GM11168 (cell line): Measurements from ENCODE around the gene FAM124B.
"Not testable (repeated sequence)": the region's sequence is repeated elsewhere in the genome, so short reads cannot be mapped to it uniquely, and the experiment has no call there.

Experiments used
- in situ Hi-C: fragments of 300-500 bp; cut with MboI; formaldehyde crosslinking; loops from one replicate; pipeline ENCODE4 v1.12.0; 2022; ENCODE audit warnings: low sequenced_read_pairs; ENCODE audit not compliant: unreplicated experiment

The FAM124B gene

DNA sequence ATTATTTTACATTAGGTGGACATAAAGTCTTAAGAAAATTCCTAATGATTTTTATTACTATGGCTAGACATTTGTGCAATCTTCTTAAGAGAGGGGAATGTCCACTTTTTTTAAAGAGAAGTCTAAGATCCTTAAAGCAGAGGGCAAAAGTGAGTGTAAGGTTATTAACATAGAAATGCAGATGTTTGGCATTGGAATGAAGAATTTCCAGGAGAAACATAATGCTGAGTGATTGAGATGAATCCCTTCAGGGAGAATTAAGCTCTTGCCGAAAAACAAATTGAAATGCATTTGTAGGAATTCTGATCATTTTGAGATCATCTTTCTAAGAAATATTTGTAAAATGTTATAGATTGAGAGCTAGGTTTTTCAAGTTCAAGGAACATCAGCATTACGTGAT is 15.0 kb downstream of the FAM124B start:
- in situ Hi-C loops, result no loop called here

GRCh38 chr2:224382973-224383555 is 18.8 kb downstream of the FAM124B start:
- in situ Hi-C loops, result no loop called here

DNA sequence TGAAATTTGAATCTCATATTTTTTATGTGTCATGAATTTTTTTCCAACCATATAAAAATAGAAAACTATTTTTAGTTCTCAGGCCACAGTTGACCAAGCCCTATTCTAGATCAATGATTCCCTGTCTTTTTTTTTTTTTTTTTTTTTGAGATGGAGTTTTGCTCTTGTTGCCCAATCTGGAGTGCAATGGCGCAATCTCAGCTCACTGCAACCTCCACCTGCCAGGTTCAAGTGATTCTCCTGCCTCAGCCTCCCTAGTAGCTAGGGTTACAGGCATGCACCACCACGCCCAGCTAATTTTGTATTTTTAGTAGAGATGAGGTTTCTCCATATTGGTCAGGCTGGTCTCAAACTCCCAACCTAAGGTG is 19.6 kb downstream of the FAM124B start:
- in situ Hi-C loops, result not testable (repeated sequence)

GRCh38 chr2:224381521-224382279 is 20.2 kb downstream of the FAM124B start:
- in situ Hi-C loops, result no loop called here

DNA sequence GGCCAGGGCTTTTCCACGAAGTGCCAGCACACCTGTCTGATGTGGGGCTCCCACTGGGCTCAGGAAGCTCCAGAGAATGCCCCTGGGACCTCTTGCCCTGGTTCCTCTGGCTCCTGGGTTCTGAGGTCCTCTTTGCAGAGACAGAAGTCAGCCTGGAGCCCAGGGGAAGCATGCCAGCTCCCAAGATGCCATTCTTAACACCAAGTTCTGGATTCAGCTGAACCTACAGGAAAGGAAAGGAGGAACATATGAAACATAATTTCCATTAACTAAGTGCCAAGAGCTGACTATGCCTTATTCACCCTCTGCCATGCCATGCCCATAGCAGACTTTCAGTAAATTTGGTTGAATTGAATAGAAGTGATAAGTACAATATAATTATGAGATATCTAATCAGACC is 21.9 kb downstream of the FAM124B start:
- in situ Hi-C loops, result no loop called here

DNA sequence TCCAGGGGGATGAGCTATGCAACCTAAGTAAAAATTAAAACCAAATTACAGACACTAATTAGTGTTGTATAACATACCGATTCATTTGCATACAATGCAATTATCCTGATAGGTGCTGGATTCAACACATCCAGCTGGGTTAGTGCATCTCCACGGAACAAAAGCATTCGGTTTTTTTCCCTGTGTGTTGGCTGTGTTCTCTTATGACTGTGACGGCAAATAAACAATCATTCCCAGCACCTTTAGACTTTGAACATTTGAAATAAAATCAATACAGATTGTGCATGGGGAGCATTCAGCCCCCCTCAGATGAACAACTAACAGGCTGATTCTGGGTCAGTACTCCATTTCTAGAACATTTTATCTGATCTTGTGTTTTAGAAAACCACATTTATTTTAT is 22.7 kb downstream of the FAM124B start:
- in situ Hi-C loops, result no loop called here

DNA sequence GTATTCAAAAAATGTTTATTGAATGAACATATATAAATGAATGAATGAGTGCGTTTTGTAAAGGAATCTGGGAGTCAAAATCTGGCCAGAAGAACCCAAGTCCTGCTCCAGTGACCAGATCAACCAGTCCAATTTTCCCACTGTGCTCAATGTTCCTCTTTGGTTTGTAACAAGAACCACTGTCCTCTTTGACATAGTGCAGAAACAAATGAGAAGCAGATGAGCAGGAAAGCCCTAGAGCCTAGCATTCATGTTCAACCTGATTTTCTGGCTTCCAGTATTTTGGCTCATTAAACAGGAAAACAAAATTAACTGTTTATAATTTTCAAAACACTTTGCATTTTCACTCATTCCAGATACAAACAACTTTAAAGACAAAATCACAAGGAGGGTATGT is 23.2 kb downstream of the FAM124B start:
- in situ Hi-C loops, result no loop called here

GRCh38 chr2:224377751-224378700 is 23.9 kb downstream of the FAM124B start:
- in situ Hi-C loops, result no loop called here

DNA sequence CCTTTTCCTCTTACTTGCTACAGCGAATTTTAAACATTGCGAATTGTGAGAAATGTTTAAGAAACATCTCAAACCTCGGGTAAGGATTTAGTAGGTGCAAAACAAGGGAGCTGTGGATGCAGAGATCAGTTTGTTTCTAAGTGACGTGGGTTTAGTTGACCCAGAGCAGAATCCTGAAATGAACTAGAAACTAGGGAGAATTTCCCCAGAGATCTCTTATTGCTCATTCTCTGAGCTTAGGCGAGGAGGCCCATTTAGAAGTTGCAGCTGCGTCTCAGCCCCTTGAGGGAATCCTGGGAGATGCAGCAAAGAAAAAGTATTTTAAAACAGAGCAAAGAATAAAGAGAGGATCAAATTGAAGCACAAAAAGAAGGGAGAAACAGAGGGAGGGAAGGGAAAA is 29.3 kb downstream of the FAM124B start:
- in situ Hi-C loops, result no loop called here

DNA sequence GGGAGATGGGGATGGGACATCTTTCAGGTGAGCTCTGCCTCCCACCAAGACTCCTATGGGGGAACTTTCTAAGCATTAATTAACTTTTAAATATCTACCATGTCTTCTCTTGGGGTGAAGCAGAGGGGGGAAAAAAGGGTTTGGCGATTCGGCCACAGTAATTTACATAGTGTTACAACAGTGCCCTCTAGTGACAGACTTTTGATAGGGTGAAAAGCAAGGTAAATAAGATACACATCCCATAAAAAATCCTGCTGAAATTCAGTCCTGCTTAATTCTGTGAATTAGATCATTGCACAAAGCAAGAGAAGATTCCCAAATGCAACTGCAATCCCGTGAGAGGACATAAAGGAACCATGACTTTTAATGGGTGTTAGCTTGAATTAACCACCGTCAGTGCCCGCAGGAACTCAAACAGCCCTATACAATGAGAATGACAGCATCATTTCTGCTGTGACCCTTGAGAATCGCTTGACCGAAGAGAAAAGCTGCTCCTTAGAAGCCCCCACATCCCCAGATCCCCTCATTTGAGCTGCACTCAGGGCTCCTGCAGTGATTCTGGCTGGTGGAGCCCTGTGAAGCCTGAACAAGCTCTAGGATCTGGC is 32.8 kb downstream of the FAM124B start:
- in situ Hi-C loops, result loop anchor here (10.0 kb wide), 1 partner anchor 396 kb away; no protein-coding TSS in a partner anchor

DNA sequence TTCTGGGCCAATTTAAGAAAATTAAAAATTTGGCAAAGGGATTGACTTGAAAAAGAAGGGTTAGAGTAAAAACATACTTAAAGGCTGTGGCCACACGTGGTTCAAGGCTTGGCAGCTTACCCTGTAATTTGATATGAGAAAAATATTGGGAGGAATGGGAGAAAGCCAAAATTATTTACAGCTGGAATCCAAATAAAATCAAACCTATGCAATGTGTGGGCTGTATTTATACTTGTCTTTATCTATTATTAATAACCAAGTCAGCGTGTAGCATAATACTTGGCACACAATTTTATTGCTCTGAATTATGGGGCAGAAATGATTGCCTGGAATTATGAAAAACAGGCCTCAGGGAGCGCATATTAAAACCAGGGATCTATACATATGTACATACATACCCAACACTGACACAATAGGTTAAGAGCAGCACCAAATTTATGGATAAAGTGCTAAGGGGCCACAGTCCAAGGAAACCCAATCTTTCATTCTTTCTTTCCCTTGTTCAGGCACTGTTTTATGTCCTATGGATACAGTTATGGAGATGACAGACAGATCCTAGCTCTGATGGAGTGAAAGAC is 35.6 kb downstream of the FAM124B start:
- in situ Hi-C loops, result loop anchor here (10.0 kb wide), 1 partner anchor 398 kb away; no protein-coding TSS in a partner anchor

- in situ Hi-C loops, result loop anchor here (10.0 kb wide), 1 partner anchor 399 kb away; no protein-coding TSS in a partner anchor
Observed at GRCh38 chr2:224365331-224365730, 36.6 kb downstream of the FAM124B start.

- in situ Hi-C loops, result loop anchor here (10.0 kb wide), 1 partner anchor 402 kb away; no protein-coding TSS in a partner anchor
Observed at GRCh38 chr2:224363281-224363680, 38.6 kb downstream of the FAM124B start.

DNA sequence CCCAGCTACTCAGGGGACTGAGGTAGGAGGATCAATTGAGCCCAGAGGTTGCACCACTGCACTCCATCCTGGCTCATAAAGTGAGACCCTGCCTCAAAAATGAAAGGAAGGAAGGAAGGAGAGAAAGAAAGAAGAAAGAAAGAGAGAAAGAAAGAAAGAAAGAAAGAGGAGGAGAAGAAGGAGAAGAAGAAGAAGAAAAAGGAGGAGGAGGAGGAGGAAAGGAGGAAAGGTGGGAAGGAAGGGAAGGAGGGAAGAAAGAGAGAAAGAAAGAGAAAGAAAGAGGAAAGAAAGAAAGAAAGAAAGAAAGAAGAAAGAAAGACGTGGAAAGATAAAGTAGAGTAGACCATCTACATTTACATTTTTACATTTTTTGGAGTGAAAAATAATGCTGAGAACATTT is 39.8 kb downstream of the FAM124B start:
- in situ Hi-C loops, result loop anchor here (10.0 kb wide), 1 partner anchor 403 kb away; no protein-coding TSS in a partner anchor

DNA sequence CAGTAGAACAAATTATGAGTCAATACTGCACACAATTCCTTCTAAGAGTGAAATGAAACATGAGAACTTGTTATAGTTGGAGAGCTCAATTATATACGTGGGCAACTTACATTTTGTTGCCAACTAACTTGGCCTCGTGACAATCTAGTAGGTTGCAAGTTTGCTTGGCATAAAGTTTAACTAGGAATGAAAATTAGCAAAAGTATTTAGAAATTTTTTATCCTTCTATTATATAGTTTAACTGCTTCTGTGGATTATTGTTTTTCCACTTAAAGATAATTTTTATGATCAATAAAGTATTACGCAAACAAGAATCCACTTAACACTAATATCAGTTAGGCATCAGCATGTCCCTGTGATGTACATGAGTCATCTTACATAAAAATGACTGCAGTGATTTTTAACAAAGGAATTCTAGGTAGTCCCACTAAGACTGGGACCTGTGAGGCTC is 41.1 kb downstream of the FAM124B start:
- in situ Hi-C loops, result loop anchor here (10.0 kb wide), 1 partner anchor 404 kb away; no protein-coding TSS in a partner anchor

DNA sequence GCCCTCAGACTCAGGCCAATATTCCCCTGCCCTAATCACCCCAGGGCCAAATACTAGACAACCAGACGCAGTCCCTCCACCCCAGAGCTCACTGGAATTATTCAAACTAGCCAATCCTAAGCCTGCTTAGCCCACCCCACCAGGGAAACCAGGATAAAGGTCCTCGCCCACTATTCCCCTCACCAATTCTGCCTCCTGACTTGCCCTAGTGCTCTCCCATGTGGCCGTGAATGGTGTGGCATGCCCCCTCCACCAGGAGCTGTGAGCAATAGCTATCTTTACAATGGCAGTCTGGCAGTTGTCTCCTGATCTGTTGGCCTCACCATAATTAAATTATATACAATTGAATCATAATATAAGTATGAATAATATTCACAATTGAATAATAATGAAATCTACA is 42.3 kb downstream of the FAM124B start:
- in situ Hi-C loops, result loop anchor here (5.0 kb wide), 1 partner anchor 288 kb away; no protein-coding TSS in a partner anchor

- in situ Hi-C loops, result loop anchor here (5.0 kb wide), 1 partner anchor 290 kb away; no protein-coding TSS in a partner anchor
Observed at GRCh38 chr2:224357098-224357901, 44.6 kb downstream of the FAM124B start.

DNA sequence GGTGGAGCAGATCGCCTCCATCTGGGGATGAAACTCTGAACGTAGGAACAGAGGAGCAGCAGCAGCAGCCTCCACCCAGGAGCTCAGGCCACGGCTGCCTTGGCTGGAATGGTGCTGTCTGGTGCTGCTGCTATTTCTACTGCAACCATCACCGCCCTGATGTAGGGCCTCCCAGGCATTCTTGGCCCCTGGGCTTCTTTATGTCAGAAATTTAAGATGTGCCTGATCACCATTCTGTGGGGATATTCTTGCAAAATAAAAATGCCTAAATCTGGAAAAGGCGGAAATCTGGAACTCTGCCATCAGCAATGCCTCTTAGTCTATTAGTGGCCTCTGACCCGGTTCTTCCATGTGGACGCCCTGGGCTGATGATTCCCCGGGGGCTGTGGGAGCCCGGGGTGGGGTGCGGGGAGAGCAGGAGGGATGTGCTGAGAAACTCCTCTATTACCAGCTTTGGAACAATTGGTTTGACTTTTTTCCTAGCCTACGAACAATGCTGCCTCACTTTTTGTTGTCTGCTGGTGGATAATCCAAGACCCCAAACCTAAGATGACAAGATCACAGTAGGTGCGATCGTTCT is 47.2 kb downstream of the FAM124B start:
- in situ Hi-C loops, result loop anchor here (5.0 kb wide), 1 partner anchor 293 kb away; no protein-coding TSS in a partner anchor
